Keratinocyte (primary cell): Measurements from ENCODE around the gene LGR4. TPM values are rescaled to one million over a fixed set of nuclear protein-coding genes. Genes with fewer than 3 reads are reported as not detected.
"Not testable (repeated sequence)": the region's sequence is repeated elsewhere in the genome, so short reads cannot be mapped to it uniquely, and the experiment has no call there.

Source experiments
- DNase-seq: peaks from one replicate; pipeline ENCODE4 v3.0.0-alpha.2; 2011; ENCODE audit warnings: low read depth, missing footprints, low spot score
- FAIRE-seq: peaks from 2 replicates; lab custom pipeline; 2011; peaks lifted over from hg19 to GRCh38; lab: Jason Lieb, UNC
- H2AFZ ChIP-seq: 2 replicates; pipeline ENCODE4 v1.6.0; 2012; ENCODE audit warnings: low read length, control low read depth, inconsistent platforms; ENCODE audit not compliant: control insufficient read depth
- H3K27ac ChIP-seq: 2 replicates; pipeline ENCODE4 v1.5.1; 2011; ENCODE audit warnings: low read length; ENCODE audit not compliant: control insufficient read depth, insufficient read depth
- H3K27me3 ChIP-seq: 3 replicates; pipeline ENCODE4 v1.6.0; 2011; ENCODE audit warnings: low read length; ENCODE audit not compliant: control insufficient read depth, insufficient read depth; ENCODE audit errors: extremely low read depth
- H3K36me3 ChIP-seq, 2 experiments: 2 replicates in 1 of 2; 3 replicates in 1 of 2; pipeline ENCODE4 v1.5.1; 2011; ENCODE audit warnings: low read length in 2 of 2, mild to moderate bottlenecking in 1 of 2; ENCODE audit not compliant: control insufficient read depth in 2 of 2, insufficient read depth in 2 of 2; ENCODE audit errors: extremely low read depth in 1 of 2
- H3K4me1 ChIP-seq: 3 replicates; pipeline ENCODE4 v1.5.1; 2011; ENCODE audit warnings: low read length; ENCODE audit not compliant: control insufficient read depth, insufficient read depth; ENCODE audit errors: extremely low read depth
- H3K4me2 ChIP-seq: 3 replicates; pipeline ENCODE4 v1.6.0; 2011; ENCODE audit warnings: low read depth, low read length; ENCODE audit not compliant: control insufficient read depth, insufficient read depth; ENCODE audit errors: extremely low read depth
- H3K4me3 ChIP-seq, 3 experiments: fragments of 200-600 bp in 1 of 3; sonication (generic) in 1 of 3; 2 replicates in 2 of 3; 3 replicates in 1 of 3; pipeline ENCODE4 v1.5.1; 2011 to 2016; ENCODE audit warnings: low read length in 3 of 3, mild to moderate bottlenecking in 3 of 3, control low read depth in 2 of 3, inconsistent platforms in 1 of 3, low read depth in 1 of 3, mixed read lengths in 1 of 3, mixed run types in 1 of 3, moderate library complexity in 1 of 3; ENCODE audit not compliant: control insufficient read depth in 2 of 3, insufficient read depth in 2 of 3; ENCODE audit errors: extremely low read depth in 1 of 3
- H3K79me2 ChIP-seq: 2 replicates; pipeline ENCODE4 v1.6.0; 2012; ENCODE audit warnings: low read length; ENCODE audit not compliant: control insufficient read depth, insufficient read depth
- H3K9ac ChIP-seq: 3 replicates; pipeline ENCODE4 v1.6.0; 2011; ENCODE audit warnings: low read length; ENCODE audit not compliant: control insufficient read depth, insufficient read depth; ENCODE audit errors: extremely low read depth
- H3K9me1 ChIP-seq: 3 replicates; pipeline ENCODE4 v1.6.0; 2011; ENCODE audit warnings: low read length; ENCODE audit not compliant: control insufficient read depth, insufficient read depth; ENCODE audit errors: extremely low read depth
- H3K9me3 ChIP-seq: 2 replicates; pipeline ENCODE4 v1.5.1; 2012; ENCODE audit warnings: low read depth, low read length; ENCODE audit not compliant: control insufficient read depth
- H4K20me1 ChIP-seq: 3 replicates; pipeline ENCODE4 v1.6.0; 2011; ENCODE audit warnings: low read length; ENCODE audit not compliant: control insufficient read depth, insufficient read depth; ENCODE audit errors: extremely low read depth
- EZH2 ChIP-seq: IDR thresholded peaks from one replicate; pipeline ENCODE4 v1.6.1; 2012; ENCODE audit warnings: inconsistent platforms, mild to moderate bottlenecking, low read length, moderate library complexity
- dilution Hi-C: fragments of 300-500 bp; cut with MboI; formaldehyde crosslinking; loops from one replicate; pipeline ENCODE4 v1.7.0; 2020; ENCODE audit warnings: low sequenced_read_pairs; ENCODE audit not compliant: extremely low pct_ligation_motif_present
- polyA plus RNA-seq, 5 experiments: library from polyadenylated mRNA; depleted of rRNA in 3 of 5; stranded (reverse) in 3 of 5; stranded (forward) in 1 of 5; unstranded in 1 of 5; fragments of >200 nt; gene quantifications; 1 replicate in 1 of 5; 2 replicates in 3 of 5; 3 replicates in 1 of 5; pipeline versions ENCODE4 v1.2.1 to v1.2.3, GENCODE V29; 2011 to 2012; ENCODE audit warnings: missing spikeins in 2 of 5, low read depth in 1 of 5, low replicate concordance in 1 of 5
- TF ChIP-seq, protein P1 (sequence below), 3 experiments: IDR thresholded peaks in 1 of 3; conservative IDR thresholded peaks in 1 of 3; optimal IDR thresholded peaks in 1 of 3; 2 replicates in 2 of 3; 3 replicates in 1 of 3; pipeline versions ENCODE3 to v1.5.1; 2011; ENCODE audit warnings: low read length in 3 of 3, mild to moderate bottlenecking in 3 of 3, moderate library complexity in 2 of 3, control low read depth in 1 of 3, inconsistent platforms in 1 of 3; ENCODE audit not compliant: insufficient read depth in 2 of 3; ENCODE audit errors: extremely low read depth in 1 of 3

LGR4 gene
- polyA plus RNA-seq, 1 donor (not counting 4 experiments of a cell fraction or from before 2014, with no cell fraction given), result 49.7 TPM

DNA sequence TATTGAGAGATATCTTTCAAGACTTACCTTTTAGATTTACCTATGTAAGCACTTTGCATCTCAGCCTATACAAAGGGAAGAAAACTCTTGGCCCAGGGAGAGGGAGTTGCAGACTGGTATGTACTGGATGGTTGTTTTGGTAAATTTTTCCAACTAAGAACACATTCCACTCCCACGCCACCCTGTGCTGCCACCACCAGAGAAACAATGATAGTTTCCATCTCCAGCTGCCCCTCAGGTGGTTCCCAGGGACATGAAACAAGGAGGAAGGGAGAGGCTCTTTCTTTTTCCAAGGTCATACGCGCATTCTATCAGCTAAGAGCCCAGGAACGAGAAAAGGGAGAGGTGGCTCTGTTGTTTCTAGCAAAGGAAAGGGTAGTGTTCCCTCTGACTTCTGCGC is 144.0 kb downstream of the LGR4 start:
- dilution Hi-C loops, result no loop called here
- Histone ChIP-seq H2AFZ (no peak overlapping the region), H3K4me3 (no peak overlapping the region), H3K9me3 (no peaks in the 10 kb centered on the region), H3K79me2 (no peaks in the 10 kb centered on the region), H3K4me2 (no peak overlapping the region), H4K20me1 (no peaks in the 10 kb centered on the region), H3K4me1 (peaks cover 6% of the 10 kb centered on the region), H3K27ac (no peak overlapping the region), H3K9ac (no peak overlapping the region), H3K9me1 (no peaks in the 10 kb centered on the region), H3K36me3 (no peaks in the 10 kb centered on the region), H3K27me3 (no peaks in the 10 kb centered on the region)
- FAIRE-seq, result no peak
- no peak for DNase-seq
- TF ChIP-seq, protein P1, sequence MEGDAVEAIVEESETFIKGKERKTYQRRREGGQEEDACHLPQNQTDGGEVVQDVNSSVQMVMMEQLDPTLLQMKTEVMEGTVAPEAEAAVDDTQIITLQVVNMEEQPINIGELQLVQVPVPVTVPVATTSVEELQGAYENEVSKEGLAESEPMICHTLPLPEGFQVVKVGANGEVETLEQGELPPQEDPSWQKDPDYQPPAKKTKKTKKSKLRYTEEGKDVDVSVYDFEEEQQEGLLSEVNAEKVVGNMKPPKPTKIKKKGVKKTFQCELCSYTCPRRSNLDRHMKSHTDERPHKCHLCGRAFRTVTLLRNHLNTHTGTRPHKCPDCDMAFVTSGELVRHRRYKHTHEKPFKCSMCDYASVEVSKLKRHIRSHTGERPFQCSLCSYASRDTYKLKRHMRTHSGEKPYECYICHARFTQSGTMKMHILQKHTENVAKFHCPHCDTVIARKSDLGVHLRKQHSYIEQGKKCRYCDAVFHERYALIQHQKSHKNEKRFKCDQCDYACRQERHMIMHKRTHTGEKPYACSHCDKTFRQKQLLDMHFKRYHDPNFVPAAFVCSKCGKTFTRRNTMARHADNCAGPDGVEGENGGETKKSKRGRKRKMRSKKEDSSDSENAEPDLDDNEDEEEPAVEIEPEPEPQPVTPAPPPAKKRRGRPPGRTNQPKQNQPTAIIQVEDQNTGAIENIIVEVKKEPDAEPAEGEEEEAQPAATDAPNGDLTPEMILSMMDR (optimal IDR thresholded peaks at IDR 0.05 in 1 of 3, IDR thresholded peaks at IDR 0.05 in 1 of 3, conservative IDR thresholded peaks at IDR 0.05 in 1 of 3; ENCODE audit: extremely low read depth in 1 of 3, insufficient read depth in 2 of 3, low read length in 3 of 3), result no peak
- no peak for TF ChIP-seq EZH2

DNA sequence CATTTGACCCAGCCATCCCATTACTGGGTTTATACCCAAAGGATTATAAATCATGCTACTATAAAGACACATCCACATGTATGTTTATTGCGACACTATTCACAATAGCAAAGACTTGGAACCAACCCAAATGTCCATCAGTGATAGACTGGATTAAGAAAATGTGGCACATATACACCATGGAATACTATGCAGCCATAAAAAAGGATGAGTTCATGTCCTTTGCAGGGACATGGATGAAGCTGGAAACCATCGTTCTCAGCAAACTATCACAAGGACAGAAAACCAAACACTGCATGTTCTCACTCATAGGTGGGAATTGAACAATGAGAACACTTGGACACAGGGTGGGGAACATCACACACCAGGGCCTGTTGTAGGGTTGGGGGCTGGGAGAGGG is 145.5 kb downstream of the LGR4 start:
- H3K27ac ChIP-seq, H4K20me1 ChIP-seq, dilution Hi-C loops, H3K4me1 ChIP-seq, H3K27me3 ChIP-seq, H2AFZ ChIP-seq, H3K9me1 ChIP-seq, H3K9me3 ChIP-seq, DNase-seq, H3K4me2 ChIP-seq, H3K4me3 ChIP-seq, H3K36me3 ChIP-seq, H3K79me2 ChIP-seq, H3K9ac ChIP-seq, FAIRE-seq: not testable (repeated sequence)

DNA sequence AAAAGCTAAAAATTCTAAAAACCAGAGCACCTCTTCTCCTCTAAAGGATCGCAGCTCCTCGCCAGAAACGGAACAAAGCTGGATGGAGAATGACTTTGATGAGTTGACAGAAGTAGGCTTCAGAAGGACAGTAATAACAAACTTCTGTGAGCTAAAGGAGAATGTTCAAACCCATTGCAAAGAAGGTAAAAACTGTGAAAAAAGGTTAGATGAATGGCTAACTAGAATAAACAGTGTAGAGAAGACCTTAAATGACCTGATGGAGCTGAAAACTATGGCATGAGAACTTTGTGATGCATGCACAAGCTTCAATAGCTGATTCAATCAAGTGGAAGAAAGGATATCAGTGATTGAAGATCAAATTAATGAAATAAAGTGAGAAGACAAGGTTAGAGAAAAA is 150.4 kb downstream of the LGR4 start:
- FAIRE-seq, H3K4me3 ChIP-seq, H3K36me3 ChIP-seq, H3K9me1 ChIP-seq, H3K27me3 ChIP-seq, H4K20me1 ChIP-seq, H3K9ac ChIP-seq, H3K27ac ChIP-seq, H3K79me2 ChIP-seq, DNase-seq, H3K9me3 ChIP-seq, H2AFZ ChIP-seq, dilution Hi-C loops, H3K4me2 ChIP-seq, H3K4me1 ChIP-seq: not testable (repeated sequence)

DNA sequence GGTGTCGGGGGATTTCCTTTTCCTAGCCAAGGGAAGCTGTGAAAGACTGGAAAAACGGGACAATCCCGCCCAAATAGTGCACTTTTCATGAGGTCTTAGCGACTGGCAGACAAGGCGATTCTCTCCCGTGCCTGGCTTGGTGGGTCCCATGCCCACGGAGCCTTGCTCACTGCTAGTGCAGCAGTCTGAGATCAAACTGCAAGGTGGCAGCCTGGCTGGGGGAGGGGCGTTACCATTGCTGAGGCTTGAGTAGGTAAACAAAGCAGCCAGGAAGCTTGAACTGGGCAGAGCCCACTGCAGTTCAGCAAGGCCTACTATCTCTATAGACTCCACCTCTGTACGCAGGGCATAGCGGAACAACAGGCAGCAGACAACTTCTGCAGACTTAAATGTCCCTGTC is 151.2 kb downstream of the LGR4 start:
- H2AFZ ChIP-seq, H3K4me2 ChIP-seq, H4K20me1 ChIP-seq, DNase-seq, H3K79me2 ChIP-seq, H3K9ac ChIP-seq, H3K27ac ChIP-seq, H3K27me3 ChIP-seq, H3K36me3 ChIP-seq, H3K9me3 ChIP-seq, FAIRE-seq, H3K9me1 ChIP-seq, H3K4me3 ChIP-seq, H3K4me1 ChIP-seq, dilution Hi-C loops: not testable (repeated sequence)
